NOMO-1 treated with DMSO at 0.1 percent for 48 hours (cell line): ENCODE results near the gene TTF1.

Experiments used
- DNase-seq: peaks from one replicate; lab custom pipeline; 2025; ENCODE audit not compliant: unreplicated experiment; lab: John Stamatoyannopoulos, UW

The TTF1 gene

GRCh38 chr9:132406554-132407122 lies at the start of gene TTF1:
Gene TTF1, minus strand, starts transcription at chr9:132406840. Its CDS starts 4,019 bp downstream, at chr9:132402821.
- DNase-seq: peak; percentile 92

GRCh38 chr9:132456241-132456640 lies 49.6 kb upstream of the TTF1 start:
- DNase-seq: no peak

- no peak for DNase-seq
These were observed 44.6 kb upstream of the TTF1 start for GRCh38 chr9:132451276-132451675.

GRCh38 chr9:132447902-132448301 lies 41.3 kb upstream of the TTF1 start:
- DNase-seq: no peak

GRCh38 chr9:132447346-132447745 lies 40.7 kb upstream of the TTF1 start:
- no peak for DNase-seq

GRCh38 chr9:132446887-132447286 lies 40.2 kb upstream of the TTF1 start:
- DNase-seq: no peak

- DNase-seq: no peak
These were observed 37.4 kb upstream of the TTF1 start for GRCh38 chr9:132443951-132444607.

- no peak for DNase-seq
These were observed 34.8 kb upstream of the TTF1 start for GRCh38 chr9:132441404-132441803.

GRCh38 chr9:132440735-132441134 lies 34.1 kb upstream of the TTF1 start:
- no peak for DNase-seq

- no peak for DNase-seq
These were observed 32.5 kb upstream of the TTF1 start for GRCh38 chr9:132439153-132439552.

- no peak for DNase-seq
These were observed 28.2 kb upstream of the TTF1 start for GRCh38 chr9:132434881-132435280.

GRCh38 chr9:132430998-132431397 lies 24.4 kb upstream of the TTF1 start:
- no peak for DNase-seq

GRCh38 chr9:132426639-132427414 lies 20.2 kb upstream of the TTF1 start:
- DNase-seq: no peak

- DNase-seq: no peak
These were observed 19.0 kb upstream of the TTF1 start for GRCh38 chr9:132425675-132426062.

GRCh38 chr9:132424857-132425674 lies 18.4 kb upstream of the TTF1 start:
- no peak for DNase-seq

GRCh38 chr9:132423503-132423902 lies 16.9 kb upstream of the TTF1 start:
- DNase-seq: no peak

GRCh38 chr9:132422574-132422973 lies 15.9 kb upstream of the TTF1 start:
- DNase-seq: no peak

- no peak for DNase-seq
These were observed 12.2 kb upstream of the TTF1 start for GRCh38 chr9:132418726-132419363.

- DNase-seq: no peak
These were observed 8.5 kb upstream of the TTF1 start for GRCh38 chr9:132415181-132415580.

GRCh38 chr9:132414731-132415130 lies 8.1 kb upstream of the TTF1 start:
- DNase-seq: no peak

GRCh38 chr9:132413926-132414325 lies 7.3 kb upstream of the TTF1 start:
- no peak for DNase-seq
